OCI-LY1 (cell line): ENCODE results near the gene PTPRG.

ENCODE experiments used
- H2AFZ ChIP-seq: fragments of 200-600 bp; sonication (generic), shearing (Covaris generic); 2 replicates; pipeline ENCODE4 v1.6.0; 2014; ENCODE audit warnings: antibody characterized with exemption, mild to moderate bottlenecking, low read length
- H3F3A ChIP-seq: fragments of 200-600 bp; sonication (generic), shearing (Covaris generic); 2 replicates; pipeline ENCODE4 v1.6.0; 2014; ENCODE audit warnings: mild to moderate bottlenecking, antibody characterized with exemption, low read length, moderate library complexity; ENCODE audit not compliant: insufficient read depth
- H3K27ac ChIP-seq: fragments of 200-600 bp; sonication (generic); 2 replicates; pipeline ENCODE4 v1.5.1; 2014; ENCODE audit warnings: low read length, mixed run types, mild to moderate bottlenecking, low read depth; ENCODE audit not compliant: poor library complexity, severe bottlenecking
- H3K27me3 ChIP-seq: fragments of 200-600 bp; sonication (generic); 2 replicates; pipeline ENCODE4 v1.6.0; 2014; ENCODE audit warnings: antibody characterized with exemption, mild to moderate bottlenecking, low read length, moderate library complexity; ENCODE audit not compliant: insufficient read depth
- H3K36me3 ChIP-seq: fragments of 200-600 bp; sonication (generic); 2 replicates; pipeline ENCODE4 v1.6.1; 2014; ENCODE audit warnings: mild to moderate bottlenecking, antibody characterized with exemption, low read length, moderate library complexity, mixed read lengths; ENCODE audit not compliant: insufficient read depth
- H3K4me1 ChIP-seq: fragments of 200-600 bp; sonication (generic); 2 replicates; pipeline ENCODE4 v1.5.1; 2014; ENCODE audit warnings: mild to moderate bottlenecking, low read length, moderate library complexity; ENCODE audit not compliant: insufficient read depth, severe bottlenecking
- H3K4me2 ChIP-seq: fragments of 200-600 bp; sonication (generic), shearing (Covaris generic); 2 replicates; pipeline ENCODE4 v1.6.1; 2014; ENCODE audit warnings: low read length
- H3K4me3 ChIP-seq: fragments of 200-600 bp; sonication (generic); 2 replicates; pipeline ENCODE4 v1.5.1; 2014; ENCODE audit warnings: low read length, low read depth, mild to moderate bottlenecking, mixed read lengths; ENCODE audit not compliant: poor library complexity, severe bottlenecking
- H3K79me2 ChIP-seq: fragments of 200-600 bp; shearing (Covaris generic); 2 replicates; pipeline ENCODE4 v1.6.1; 2016; ENCODE audit warnings: mixed run types, low read length, mixed read lengths; ENCODE audit not compliant: insufficient read depth
- H3K9ac ChIP-seq: fragments of 200-600 bp; sonication (generic), shearing (Covaris generic); 2 replicates; pipeline ENCODE4 v1.6.1; 2014; ENCODE audit warnings: mild to moderate bottlenecking, low read length, mixed read lengths
- H3K9me2 ChIP-seq: fragments of 200-600 bp; sonication (generic), shearing (Covaris generic); 2 replicates; pipeline ENCODE4 v1.6.1; 2014; ENCODE audit warnings: low read depth, mild to moderate bottlenecking, low read length, mixed read lengths
- H3K9me3 ChIP-seq: fragments of 200-600 bp; shearing (Covaris generic); 2 replicates; pipeline ENCODE4 v1.6.1; 2014; ENCODE audit warnings: low read length, mixed read lengths
- H4K20me1 ChIP-seq: fragments of 200-600 bp; sonication (generic), shearing (Covaris generic); 2 replicates; pipeline ENCODE4 v1.6.0; 2016; ENCODE audit warnings: mild to moderate bottlenecking, low read length; ENCODE audit not compliant: insufficient read depth
- EZH2 ChIP-seq: fragments of 200-600 bp; sonication (generic), shearing (Covaris generic); IDR thresholded peaks from 2 replicates; pipeline ENCODE4 v1.8.0; 2017; ENCODE audit warnings: borderline replicate concordance, mixed run types, mild to moderate bottlenecking, antibody characterized with exemption, low read length, moderate library complexity, mixed read lengths
- TF ChIP-seq, protein P1 (sequence below): fragments of 200-600 bp; sonication (generic), shearing (Covaris generic); IDR thresholded peaks from 2 replicates; pipeline ENCODE4 v1.5.1; 2017; ENCODE audit warnings: mild to moderate bottlenecking, antibody characterized with exemption, low read length, moderate library complexity, mixed read lengths

PTPRG gene

DNA sequence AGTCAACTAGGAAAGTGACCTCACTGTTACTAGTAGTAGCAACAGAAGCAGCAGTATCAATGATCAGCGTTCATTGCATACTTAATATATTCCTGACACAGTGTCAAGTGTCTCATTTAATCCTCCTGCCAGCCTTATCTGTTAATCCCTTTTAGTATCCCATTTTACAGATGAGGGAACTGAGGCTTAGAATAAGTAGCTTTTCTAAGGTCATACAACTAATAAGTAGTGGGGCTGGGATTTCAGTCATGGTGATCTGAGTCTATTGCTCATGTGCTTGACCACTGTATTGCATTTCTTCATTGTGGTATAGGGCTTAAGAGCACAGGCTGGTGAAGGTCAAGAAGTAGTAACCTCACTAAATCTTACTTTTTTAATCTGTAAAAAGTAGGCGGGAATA is 233.6 kb downstream of the PTPRG start:
- Histone ChIP-seq H4K20me1 (no peaks in the 10 kb centered on the region), H3K4me2 (no peak overlapping the region), H3K9me3 (no peaks in the 10 kb centered on the region), H3K4me3 (no peak overlapping the region), H3K27ac (no peak overlapping the region), H3K9ac (no peak overlapping the region), H3F3A (no peaks in the 10 kb centered on the region), H3K79me2 (no peaks in the 10 kb centered on the region), H2AFZ (no peak overlapping the region), H3K27me3 (no peaks in the 10 kb centered on the region), H3K36me3 (no peaks in the 10 kb centered on the region), H3K4me1 (no peaks in the 10 kb centered on the region), H3K9me2 (no peaks in the 10 kb centered on the region)
- TF ChIP-seq, protein P1, sequence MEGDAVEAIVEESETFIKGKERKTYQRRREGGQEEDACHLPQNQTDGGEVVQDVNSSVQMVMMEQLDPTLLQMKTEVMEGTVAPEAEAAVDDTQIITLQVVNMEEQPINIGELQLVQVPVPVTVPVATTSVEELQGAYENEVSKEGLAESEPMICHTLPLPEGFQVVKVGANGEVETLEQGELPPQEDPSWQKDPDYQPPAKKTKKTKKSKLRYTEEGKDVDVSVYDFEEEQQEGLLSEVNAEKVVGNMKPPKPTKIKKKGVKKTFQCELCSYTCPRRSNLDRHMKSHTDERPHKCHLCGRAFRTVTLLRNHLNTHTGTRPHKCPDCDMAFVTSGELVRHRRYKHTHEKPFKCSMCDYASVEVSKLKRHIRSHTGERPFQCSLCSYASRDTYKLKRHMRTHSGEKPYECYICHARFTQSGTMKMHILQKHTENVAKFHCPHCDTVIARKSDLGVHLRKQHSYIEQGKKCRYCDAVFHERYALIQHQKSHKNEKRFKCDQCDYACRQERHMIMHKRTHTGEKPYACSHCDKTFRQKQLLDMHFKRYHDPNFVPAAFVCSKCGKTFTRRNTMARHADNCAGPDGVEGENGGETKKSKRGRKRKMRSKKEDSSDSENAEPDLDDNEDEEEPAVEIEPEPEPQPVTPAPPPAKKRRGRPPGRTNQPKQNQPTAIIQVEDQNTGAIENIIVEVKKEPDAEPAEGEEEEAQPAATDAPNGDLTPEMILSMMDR = no peak
- no peak for TF ChIP-seq EZH2

DNA sequence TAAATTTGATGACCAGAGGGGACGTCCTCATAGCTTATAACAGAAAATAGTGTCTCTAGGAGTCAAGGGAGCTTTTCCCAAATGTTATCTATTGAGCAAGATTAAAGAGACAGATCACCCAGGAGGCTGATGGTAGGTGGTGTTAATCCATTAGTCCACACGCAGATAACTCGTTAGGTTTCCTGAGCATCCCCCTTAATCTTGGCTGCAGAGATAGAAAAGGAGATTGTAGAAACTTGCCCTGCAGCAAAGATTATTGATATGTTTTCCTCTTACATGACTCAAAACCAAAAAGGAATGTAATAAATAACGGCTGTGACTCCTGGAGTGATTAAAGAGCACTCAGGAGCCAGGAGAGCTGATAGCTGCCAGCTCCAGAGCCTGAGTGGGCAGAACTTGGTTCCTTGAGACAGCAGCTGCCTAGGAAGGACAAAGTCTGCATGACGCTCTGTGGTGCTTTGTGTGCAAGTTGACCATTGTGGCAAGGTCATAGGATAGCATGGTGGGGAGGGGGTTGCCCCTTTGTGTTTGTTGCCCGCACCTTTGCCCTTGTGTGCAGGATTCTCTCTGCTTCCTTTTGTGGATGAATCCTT is 234.8 kb downstream of the PTPRG start:
- Histone ChIP-seq H3K4me1 (no peaks in the 10 kb centered on the region), H2AFZ (no peak overlapping the region), H3K9ac (no peak overlapping the region), H3K79me2 (no peaks in the 10 kb centered on the region), H3K4me2 (no peak overlapping the region), H3F3A (no peaks in the 10 kb centered on the region), H3K27ac (no peak overlapping the region), H3K4me3 (no peak overlapping the region), H3K36me3 (no peaks in the 10 kb centered on the region), H3K9me3 (no peaks in the 10 kb centered on the region), H3K27me3 (no peaks in the 10 kb centered on the region), H4K20me1 (no peaks in the 10 kb centered on the region), H3K9me2 (no peaks in the 10 kb centered on the region)
- TF ChIP-seq EZH2 = no peak
- TF ChIP-seq, protein P1 = no peak

DNA sequence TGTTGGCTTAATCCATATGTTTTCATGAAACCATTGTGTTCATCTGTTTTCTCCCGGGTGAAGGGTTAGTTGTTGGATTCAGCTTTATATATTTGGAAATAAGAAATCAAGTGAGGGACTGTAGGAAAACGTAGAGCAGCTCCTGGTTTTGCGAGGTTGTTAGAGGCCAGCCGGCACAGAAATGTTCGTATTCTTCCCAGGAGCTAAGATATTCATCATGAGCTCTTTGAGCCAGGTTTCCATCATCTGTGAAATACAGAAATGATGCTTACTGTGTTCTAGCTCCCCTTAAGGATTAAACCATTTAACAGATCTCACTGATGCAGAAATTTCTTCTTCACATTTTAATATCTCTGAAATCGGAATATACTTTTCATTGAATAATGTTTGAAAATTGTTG is 235.5 kb downstream of the PTPRG start:
- no peaks in the 10 kb centered on the region for H3K79me2 ChIP-seq
- no peaks in the 10 kb centered on the region for H4K20me1 ChIP-seq
- no peak overlapping the region for H3K27ac ChIP-seq
- no peak overlapping the region for H3K4me2 ChIP-seq
- no peaks in the 10 kb centered on the region for H3K9me2 ChIP-seq
- no peaks in the 10 kb centered on the region for H3K4me1 ChIP-seq
- no peak overlapping the region for H2AFZ ChIP-seq
- H3K9ac ChIP-seq = no peak overlapping the region
- H3K36me3 ChIP-seq = no peaks in the 10 kb centered on the region
- H3K9me3 ChIP-seq = no peaks in the 10 kb centered on the region
- H3K27me3 ChIP-seq = no peaks in the 10 kb centered on the region
- no peak overlapping the region for H3K4me3 ChIP-seq
- no peaks in the 10 kb centered on the region for H3F3A ChIP-seq
- no peak for TF ChIP-seq EZH2
- TF ChIP-seq, protein P1 = no peak
